Mucosa of rectum (tissue), 2 donors: ENCODE results near the gene SLC28A1.

Experiments
- H3K27ac ChIP-seq, 2 donors: one replicate each; pipeline ENCODE4 v1.7.0; 2013; ENCODE audit warnings: inconsistent platforms in 2 of 2, low read depth in 2 of 2, low read length in 2 of 2
- H3K27me3 ChIP-seq, 2 donors: one replicate each; pipeline ENCODE4 v1.7.0; 2013; ENCODE audit warnings: low read length in 2 of 2; ENCODE audit not compliant: control insufficient read depth in 2 of 2, insufficient read depth in 2 of 2
- H3K36me3 ChIP-seq, 2 donors: one replicate each; pipeline ENCODE4 v1.7.0; 2013; ENCODE audit warnings: low read length in 2 of 2; ENCODE audit not compliant: control insufficient read depth in 2 of 2, insufficient read depth in 2 of 2
- H3K4me1 ChIP-seq, 2 donors: one replicate each; pipeline ENCODE4 v1.7.0; 2013; ENCODE audit warnings: low read length in 2 of 2, mild to moderate bottlenecking in 1 of 2; ENCODE audit not compliant: control insufficient read depth in 2 of 2, insufficient read depth in 2 of 2
- H3K4me3 ChIP-seq, 2 donors: one replicate each; pipeline ENCODE4 v1.7.0; 2013; ENCODE audit warnings: low read length in 2 of 2
- H3K9ac ChIP-seq, 2 donors: one replicate each; pipeline ENCODE4 v1.7.0; 2013; ENCODE audit warnings: low read length in 2 of 2, low read depth in 1 of 2, mild to moderate bottlenecking in 1 of 2
- H3K9me3 ChIP-seq, 2 donors: one replicate each; pipeline ENCODE4 v1.7.0; 2013; ENCODE audit warnings: low read length in 2 of 2; ENCODE audit not compliant: control insufficient read depth in 2 of 2
- donor health status: healthy.
- donor health status: Normal muscosa, but diverticular disease.

Gene SLC28A1, protein sequence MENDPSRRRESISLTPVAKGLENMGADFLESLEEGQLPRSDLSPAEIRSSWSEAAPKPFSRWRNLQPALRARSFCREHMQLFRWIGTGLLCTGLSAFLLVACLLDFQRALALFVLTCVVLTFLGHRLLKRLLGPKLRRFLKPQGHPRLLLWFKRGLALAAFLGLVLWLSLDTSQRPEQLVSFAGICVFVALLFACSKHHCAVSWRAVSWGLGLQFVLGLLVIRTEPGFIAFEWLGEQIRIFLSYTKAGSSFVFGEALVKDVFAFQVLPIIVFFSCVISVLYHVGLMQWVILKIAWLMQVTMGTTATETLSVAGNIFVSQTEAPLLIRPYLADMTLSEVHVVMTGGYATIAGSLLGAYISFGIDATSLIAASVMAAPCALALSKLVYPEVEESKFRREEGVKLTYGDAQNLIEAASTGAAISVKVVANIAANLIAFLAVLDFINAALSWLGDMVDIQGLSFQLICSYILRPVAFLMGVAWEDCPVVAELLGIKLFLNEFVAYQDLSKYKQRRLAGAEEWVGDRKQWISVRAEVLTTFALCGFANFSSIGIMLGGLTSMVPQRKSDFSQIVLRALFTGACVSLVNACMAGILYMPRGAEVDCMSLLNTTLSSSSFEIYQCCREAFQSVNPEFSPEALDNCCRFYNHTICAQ

DNA sequence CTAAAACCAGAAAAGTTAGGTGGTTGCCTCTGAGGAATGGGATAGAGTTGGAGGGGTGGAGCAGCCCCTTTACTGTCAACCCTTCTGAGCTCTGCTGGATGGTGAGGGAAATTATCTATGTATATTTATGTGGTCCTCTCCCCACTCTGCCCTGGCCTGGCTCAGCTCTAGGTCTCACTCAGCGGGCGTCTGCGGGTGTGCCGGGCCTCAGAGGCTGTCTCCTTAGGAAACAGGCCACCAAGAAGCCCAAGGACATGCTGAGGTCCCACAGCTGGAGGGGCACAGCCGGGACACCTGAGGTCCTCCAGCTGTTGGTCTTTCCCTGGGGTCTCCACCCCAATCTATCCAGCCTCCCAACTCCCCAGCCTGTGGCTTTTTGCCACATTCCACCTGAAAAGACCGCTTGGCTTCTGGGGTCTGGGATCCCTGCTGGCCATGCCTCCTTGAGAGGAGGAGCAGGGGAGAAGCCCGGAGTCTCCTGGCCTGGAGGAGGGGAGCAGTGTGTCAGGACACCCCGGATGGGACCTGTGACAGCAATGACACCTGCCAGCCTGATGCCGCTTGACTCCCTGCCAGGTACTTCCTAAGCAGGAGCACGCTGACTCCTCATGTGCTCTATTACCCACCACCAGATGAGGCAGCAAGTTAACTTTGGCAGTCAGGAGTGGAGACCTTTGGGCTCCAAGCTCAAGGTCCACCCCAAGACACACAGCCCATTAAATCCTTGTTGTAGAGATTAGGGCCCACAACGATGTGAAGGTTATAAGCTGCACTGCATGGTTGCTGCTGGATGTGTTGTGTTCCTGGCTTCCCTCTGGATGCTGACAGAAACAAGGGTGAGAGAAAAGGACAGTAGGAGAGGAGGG lies at the start of gene SLC28A1:
TSS of gene SLC28A1 (plus strand) at position 747 of the 866 bp plus-strand sequence. CDS start 3,099 bp downstream, outside the sequence.
- Histone ChIP-seq H3K27me3 (no peaks in the 10 kb centered on the region), H3K9me3 (no peaks in the 10 kb centered on the region), H3K4me1 (no peaks in the 10 kb centered on the region), H3K4me3 (no peak within 1 kb of the TSS), H3K36me3 (no peaks in the 10 kb centered on the region), H3K9ac (no peak within 1 kb of the TSS), H3K27ac (no peak within 1 kb of the TSS)

DNA sequence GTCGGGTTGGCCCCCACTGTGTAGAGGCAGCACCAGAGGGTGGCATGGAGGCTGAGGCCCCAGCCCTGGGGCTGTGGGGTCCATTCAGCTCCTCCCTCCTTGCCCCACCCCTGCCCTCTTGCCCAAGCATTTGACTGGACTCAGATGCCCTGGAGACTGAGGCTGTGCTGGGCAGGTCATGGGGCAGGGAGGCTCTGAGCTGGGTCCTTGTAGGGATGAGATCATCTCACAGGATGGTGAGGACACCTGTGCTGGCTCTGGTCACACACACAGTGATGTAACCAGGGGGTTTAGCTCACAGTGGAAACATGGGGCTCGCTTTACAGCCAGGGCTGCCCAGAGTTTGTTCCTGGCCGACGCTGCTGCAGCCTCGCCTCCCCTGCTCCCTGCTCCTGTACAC lies 49.5 kb upstream of the SLC28A1 start:
- Histone ChIP-seq H3K27me3 (no peaks in the 10 kb centered on the region), H3K27ac (no peak overlapping the region), H3K4me3 (no peak overlapping the region), H3K36me3 (no peaks in the 10 kb centered on the region), H3K9ac (no peak overlapping the region), H3K4me1 (no peaks in the 10 kb centered on the region), H3K9me3 (no peaks in the 10 kb centered on the region)

DNA sequence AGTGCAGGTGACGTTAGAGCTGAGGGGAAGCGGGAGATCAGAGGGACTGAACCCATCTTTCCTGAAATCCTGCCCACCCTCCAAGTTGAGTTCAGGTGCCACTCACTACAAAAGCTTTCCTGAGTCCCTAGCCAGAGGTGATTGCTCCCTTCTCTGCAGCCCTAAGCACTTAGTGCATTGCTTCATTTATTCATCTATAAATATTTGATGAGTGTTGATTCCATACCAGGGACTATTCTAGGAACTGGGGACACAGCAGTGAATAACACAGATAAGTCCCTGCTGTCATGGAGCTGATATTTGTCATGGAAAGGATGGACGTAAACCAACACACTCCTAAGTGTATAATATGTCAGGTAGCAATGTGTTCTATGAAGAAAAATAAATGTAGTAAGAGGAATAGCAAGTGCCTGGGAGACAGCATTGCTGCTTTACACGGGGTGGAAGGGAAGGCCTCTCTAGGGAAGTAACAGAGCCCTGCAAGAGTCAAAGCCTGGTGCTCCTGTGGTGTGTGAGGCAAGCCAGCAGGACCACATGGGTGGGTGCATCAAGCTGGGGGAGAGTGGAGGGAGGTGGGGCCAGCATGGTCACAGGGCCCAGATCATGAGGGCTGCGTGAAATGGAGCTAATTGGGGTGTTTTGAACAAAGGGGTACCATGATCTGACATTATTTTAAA lies 48.7 kb upstream of the SLC28A1 start:
- Histone ChIP-seq H3K27me3 (no peaks in the 10 kb centered on the region), H3K9ac (no peak overlapping the region), H3K9me3 (no peaks in the 10 kb centered on the region), H3K4me1 (peaks cover 4 to 6% of the 10 kb centered on the region in 2 donors), H3K27ac (no peak overlapping the region), H3K36me3 (no peaks in the 10 kb centered on the region), H3K4me3 (no peak overlapping the region)

DNA sequence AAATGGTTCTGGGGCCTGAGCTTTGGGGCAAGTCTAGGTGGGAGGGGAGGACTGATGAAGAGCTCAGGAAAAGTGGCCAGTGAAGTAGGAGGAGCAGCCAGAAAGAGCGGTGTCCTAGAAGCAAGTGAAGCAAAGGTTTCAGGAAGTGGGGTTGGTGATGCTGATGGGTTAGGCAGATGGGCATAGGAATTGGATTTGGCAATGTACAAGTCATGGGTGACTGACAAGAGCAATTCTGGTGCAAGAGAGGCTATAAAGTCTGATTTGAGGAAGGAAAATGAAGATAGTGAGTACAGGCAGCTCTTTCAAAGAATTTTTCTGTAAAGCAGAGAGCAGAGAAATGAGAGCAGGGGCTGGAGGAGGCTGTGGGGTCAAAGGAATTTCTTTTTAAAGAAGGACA lies 47.6 kb upstream of the SLC28A1 start:
- no peaks in the 10 kb centered on the region for H3K27me3 ChIP-seq
- H3K9ac ChIP-seq: no peak overlapping the region
- peaks cover 9 to 12% of the 10 kb centered on the region in 2 donors for H3K4me1 ChIP-seq
- no peaks in the 10 kb centered on the region for H3K9me3 ChIP-seq
- H3K27ac ChIP-seq: no peak overlapping the region
- H3K4me3 ChIP-seq: no peak overlapping the region
- no peaks in the 10 kb centered on the region for H3K36me3 ChIP-seq

DNA sequence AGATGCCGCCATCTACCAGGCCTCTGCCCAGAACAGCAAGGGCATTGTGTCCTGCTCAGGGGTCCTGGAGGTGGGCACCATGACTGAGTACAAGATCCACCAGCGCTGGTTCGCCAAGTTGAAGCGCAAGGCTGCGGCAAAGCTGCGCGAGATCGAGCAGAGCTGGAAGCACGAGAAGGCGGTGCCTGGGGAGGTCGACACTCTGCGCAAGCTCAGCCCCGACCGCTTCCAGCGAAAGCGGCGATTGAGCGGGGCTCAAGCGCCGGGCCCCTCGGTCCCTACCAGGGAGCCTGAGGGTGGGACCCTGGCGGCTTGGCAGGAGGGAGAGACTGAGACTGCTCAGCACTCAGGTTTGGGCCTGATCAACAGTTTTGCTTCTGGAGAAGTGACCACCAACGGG lies 44.7 kb upstream of the SLC28A1 start:
- Histone ChIP-seq H3K9me3 (no peaks in the 10 kb centered on the region), H3K36me3 (no peaks in the 10 kb centered on the region), H3K4me1 (peaks cover 9 to 12% of the 10 kb centered on the region in 2 donors), H3K27ac (no peak overlapping the region), H3K9ac (no peak overlapping the region), H3K27me3 (no peaks in the 10 kb centered on the region), H3K4me3 (no peak overlapping the region)

DNA sequence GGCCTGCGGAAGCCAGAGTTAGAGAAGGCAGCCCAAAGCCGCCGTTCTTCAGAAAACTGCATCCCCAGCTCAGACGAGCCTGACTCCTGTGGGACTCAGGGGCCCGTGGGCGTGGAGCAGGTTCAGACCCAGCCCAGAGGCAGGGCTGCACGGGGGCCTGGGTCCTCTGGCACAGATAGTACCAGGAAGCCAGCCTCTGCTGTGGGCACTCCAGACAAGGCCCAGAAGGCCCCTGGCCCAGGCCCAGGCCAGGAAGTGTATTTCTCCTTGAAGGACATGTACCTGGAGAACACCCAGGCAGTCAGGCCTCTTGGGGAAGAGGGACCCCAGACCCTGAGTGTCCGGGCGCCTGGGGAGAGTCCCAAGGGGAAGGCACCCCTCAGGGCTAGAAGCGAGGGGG lies 44.2 kb upstream of the SLC28A1 start:
- Histone ChIP-seq H3K27ac (peak overlapping the region; percentile 23 to 40), H3K36me3 (no peaks in the 10 kb centered on the region), H3K27me3 (no peaks in the 10 kb centered on the region), H3K9ac (peak overlapping the region in 1 of 2 donors; percentile 11), H3K4me3 (no peak overlapping the region), H3K4me1 (peaks cover 9 to 12% of the 10 kb centered on the region in 2 donors), H3K9me3 (no peaks in the 10 kb centered on the region)

DNA sequence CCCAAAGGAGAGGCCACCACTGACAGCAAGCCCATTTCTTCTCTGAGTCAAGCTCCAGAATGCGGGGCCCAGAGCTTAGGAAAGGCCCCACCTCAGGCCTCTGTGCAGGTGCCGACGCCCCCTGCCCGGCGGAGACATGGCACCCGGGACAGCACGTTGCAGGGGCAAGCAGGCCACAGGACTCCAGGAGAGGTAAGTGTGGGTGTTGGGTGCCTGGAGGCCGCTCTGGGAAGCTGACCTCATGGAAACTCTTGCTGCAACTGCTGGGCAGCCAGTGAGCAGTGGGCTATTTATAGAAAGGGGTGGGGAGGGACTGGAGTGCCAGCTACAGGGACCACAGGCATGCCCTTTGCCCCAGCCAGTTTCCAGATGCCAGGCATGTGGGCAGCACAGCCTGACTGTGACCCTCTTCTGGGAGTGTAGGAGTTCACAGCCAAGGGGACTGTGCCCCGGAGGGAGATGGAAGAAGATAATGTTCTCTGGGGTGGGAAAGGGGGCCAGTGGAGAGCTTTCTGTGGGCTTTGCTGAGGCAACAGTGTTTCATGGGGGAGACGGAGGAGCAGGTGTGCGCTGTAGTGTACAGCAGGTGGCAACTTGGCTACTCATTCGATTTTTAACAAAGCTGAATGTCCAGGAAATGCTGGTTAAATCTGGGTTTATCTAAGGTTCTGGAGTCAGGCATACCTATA lies 43.6 kb upstream of the SLC28A1 start:
- Histone ChIP-seq H3K27ac (peak overlapping the region; percentile 23 to 40), H3K4me3 (no peak overlapping the region), H3K9ac (peak overlapping the region; percentile 4 to 11)

DNA sequence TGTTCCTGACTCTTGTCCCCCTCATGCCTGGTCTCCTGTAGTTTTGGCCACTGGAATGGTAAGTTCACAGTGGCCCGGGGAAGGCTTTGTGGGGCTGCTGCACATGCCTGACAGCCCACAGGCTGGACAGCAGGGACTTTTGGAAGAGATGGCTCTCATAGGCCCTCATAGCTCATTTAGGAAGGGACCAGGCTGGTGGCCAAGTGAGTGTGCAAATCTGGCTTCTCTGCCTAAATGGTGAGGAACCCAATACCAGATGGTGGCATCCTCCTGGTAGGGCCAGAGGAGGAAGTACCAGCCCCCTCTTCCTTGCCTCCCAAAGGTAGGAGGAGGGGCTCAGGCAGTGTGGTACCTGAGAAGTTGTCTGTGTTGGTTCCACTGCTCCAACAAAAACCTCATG lies 41.7 kb upstream of the SLC28A1 start:
- Histone ChIP-seq H3K4me1 (peaks cover 9 to 12% of the 10 kb centered on the region in 2 donors), H3K36me3 (no peaks in the 10 kb centered on the region), H3K27ac (no peak overlapping the region)

More for the DNA sequence above, 43.6 kb upstream of the SLC28A1 start:
- Histone ChIP-seq H3K4me1 (peaks cover 9 to 12% of the 10 kb centered on the region in 2 donors), H3K36me3 (no peaks in the 10 kb centered on the region), H3K9me3 (no peaks in the 10 kb centered on the region), H3K27me3 (no peaks in the 10 kb centered on the region)

DNA sequence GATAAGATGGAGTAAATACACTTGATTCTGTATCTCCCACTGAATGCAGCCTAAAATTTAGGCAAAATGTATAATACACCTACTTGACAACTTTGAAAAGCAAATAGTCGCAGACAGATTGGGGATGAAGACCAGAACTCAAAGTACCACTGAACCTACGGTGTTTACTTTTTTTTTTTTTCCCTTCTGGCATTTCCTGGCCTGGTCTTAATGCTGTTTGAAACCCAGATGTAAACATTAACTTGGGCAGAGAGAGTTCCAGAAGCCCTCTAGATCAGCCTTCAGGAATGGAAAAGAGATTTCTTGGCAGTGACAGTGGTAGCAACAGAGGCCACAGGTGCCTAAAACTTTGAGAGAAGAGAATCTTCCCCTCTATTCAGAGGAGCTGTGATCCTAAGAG lies 39.5 kb upstream of the SLC28A1 start:
- Histone ChIP-seq H3K36me3 (no peaks in the 10 kb centered on the region), H3K9me3 (peaks cover 0 to 3% of the 10 kb centered on the region in 2 donors), H3K27me3 (no peaks in the 10 kb centered on the region), H3K4me3 (no peak overlapping the region), H3K4me1 (peaks cover 9 to 12% of the 10 kb centered on the region in 2 donors), H3K9ac (no peak overlapping the region), H3K27ac (no peak overlapping the region)

More for the DNA sequence above, 41.7 kb upstream of the SLC28A1 start:
- H3K27me3 ChIP-seq: no peaks in the 10 kb centered on the region
- no peak overlapping the region for H3K4me3 ChIP-seq
- peaks cover 0 to 3% of the 10 kb centered on the region in 2 donors for H3K9me3 ChIP-seq
- no peak overlapping the region for H3K9ac ChIP-seq
